NCI-H1417 treated with DMSO at 0.1 percent for 48 hours (cell line): ENCODE measurements around the gene SEMA3D.

Source experiments
- DNase-seq: peaks from one replicate; lab custom pipeline; 2025; lab: John Stamatoyannopoulos, UW

The SEMA3D gene

DNA sequence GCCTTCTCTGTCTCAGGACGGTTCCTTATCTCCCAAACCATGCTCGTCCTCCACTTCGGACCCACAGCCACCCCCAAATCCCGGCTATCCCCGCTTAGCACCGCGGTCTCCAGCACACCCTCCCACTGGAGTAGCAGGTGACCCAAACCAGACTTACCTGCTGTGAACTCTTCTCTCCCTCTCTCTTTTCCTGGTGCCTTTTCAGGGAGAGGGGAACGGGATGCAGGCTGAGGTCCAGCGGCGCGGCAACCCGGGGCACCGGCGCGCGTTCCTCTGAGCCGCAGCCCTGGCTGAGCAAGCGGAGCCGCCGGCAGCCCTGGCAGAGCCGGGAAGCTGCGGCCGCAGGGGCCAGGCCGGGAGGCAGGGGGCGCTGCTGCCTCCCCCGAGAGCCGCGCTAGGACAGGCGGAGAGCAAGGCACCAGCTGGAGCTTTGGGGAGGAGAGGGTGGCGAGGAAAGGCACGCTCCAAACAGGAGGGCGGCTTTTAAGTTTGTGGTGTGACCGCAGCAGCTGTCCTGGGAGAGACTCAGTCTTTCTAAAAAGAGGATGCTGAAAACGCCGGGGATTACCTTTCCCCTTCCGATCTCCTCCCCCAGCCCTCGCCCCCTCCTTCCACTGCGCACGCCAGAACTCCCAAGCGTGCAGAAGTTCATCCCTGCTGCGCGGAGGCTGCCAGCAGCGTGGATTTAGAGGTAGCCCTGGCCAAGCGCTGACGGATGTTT is at the start of gene SEMA3D:
Gene SEMA3D (minus strand): TSS at position 536 of the 721 bp plus-strand sequence. CDS start 65,165 bp downstream, outside the sequence.
- DNase-seq: peak; percentile 83

DNA sequence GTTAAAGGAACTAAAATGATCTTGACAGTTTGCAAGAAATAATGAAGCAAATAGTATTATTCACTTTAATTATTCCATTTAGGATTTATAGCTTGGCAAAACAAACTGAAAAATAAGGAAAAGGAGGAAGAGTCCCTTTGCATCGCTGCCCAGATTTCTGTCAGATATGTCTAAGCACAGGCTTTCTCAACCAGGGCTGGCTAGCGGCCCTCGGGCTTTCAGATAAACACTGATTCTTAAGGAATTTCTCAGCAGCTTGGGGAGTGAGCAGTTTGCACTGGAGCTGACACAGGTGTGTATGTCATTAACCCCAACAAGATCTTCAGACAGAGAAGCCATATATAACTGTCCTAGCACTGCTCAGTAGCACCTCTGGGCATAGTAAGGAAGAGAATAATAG is 47.9 kb upstream of the SEMA3D start:
- no peak for DNase-seq

DNA sequence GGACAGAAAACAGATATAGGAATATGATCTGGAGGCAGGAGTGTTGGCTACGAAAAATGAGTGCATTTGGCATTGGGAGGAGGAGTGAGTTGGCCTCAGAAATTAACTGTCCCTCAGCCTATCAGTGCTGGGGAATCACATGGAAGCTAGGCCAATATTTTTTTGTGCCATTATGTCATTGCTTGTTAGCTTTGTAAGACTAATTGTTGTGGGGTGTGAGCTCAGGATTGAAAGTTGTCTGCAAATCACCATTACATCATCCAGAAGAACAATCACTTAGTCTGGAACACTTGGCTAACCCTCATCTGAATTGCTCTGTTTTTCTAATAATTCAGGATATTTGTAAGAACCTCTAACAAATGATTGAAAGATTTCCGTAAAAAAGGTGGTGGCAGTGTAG is 45.2 kb upstream of the SEMA3D start:
- no peak for DNase-seq

DNA sequence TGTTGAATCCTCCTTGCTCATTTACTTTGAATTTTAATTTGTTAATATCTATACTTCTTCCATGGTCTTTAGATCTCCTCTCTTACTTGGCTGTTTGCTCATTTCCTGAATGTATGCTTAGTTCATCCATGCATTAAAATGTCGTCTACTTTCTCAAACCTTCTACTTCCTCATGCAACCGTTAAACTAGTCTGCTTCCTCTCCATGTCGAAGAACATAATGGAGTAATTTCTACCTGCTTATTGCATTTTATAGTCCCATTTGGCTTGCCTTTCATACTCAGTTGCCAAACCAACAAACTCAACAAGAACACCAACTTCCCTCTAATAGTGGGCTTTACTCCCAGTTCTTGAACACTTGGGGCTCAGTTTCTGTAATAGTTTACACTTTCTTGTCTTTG is 43.8 kb upstream of the SEMA3D start:
- DNase-seq: no peak

DNA sequence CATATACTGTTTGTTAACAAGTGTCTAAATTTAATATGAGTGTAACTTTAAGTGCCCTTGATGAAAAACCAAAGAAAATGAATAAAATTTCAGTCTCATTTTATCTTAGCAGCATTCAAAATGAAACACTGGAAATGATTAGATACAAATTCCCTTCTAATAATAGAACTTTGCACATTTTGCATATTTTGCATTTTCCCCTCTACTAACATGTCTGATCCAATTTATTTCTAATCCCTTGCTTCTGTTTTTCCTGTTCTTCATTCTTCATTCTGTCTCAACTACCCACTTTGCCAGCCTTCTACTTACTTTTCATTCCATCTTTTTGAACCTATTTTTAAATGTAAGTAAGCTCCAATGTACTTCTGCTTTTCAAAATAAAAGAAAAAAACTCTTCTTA is 42.7 kb upstream of the SEMA3D start:
- no peak for DNase-seq

DNA sequence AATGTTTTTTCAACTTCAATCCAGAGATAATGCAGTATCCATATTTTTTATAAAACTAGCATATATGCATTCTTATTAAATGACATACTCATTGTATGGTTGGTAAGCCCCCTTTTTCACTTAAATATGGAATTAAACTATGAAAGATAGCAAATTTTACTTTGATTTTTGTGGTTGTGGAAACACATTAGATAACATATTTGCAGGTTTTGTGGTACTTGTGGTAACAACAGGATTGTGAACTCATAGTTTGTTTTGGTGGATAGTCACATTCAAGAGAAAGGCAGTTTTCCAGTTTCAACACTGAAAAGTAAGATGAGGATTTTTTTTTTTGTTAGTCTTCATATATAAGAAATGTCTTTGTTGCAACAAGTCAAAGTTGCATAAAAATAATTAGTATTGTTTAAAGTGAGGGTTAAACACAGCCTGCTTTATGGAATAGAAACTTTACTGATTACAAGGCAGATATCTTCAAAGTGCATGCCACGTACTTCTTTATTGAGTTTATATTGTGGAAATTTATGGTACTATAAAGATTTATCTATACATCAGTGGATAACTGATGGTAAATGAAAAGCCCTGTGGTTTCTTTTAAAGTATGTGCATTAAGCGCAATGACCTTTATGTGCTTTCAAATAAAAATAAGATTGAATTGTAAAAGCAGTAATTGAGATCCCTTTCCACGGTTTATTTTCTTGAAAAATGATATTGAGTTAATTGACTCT is 39.7 kb upstream of the SEMA3D start:
- no peak for DNase-seq

DNA sequence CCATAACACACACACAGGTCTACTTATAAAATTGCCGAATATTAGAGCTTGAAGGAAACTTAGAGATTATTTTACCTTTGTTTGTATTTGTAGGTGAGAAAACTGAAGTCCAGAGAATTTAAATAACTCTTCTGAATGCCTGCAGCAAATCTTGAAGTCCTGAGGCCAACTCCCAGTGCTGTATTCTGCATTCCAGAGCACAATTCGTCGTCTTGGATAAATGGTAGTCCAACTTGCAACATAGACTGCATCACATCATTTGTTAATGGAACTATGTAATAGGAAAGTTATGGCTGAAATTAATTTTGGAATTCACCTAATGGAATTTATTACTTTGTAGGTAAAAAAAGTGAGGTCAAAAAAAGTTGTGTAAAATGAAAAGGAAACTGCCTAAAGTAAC is 37.3 kb upstream of the SEMA3D start:
- no peak for DNase-seq

DNA sequence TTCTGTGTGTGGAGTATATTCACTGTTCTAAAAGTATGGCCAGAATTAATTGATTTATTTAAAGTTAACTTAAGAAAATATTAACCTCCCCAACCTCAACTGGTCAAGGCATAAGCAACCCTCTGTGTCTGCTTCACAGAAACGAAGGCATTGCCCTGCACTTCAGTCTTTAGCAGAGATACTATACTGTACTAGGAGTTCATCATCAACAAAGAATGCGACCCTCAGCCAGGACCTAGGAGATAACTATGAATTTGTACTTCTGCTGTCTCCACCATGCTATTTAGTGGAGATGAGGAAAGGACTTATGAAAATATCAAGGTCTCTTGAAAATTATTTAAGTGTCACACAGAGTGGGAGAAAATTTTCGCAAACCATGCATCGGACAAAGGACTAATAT is 35.7 kb upstream of the SEMA3D start:
- no peak for DNase-seq

DNA sequence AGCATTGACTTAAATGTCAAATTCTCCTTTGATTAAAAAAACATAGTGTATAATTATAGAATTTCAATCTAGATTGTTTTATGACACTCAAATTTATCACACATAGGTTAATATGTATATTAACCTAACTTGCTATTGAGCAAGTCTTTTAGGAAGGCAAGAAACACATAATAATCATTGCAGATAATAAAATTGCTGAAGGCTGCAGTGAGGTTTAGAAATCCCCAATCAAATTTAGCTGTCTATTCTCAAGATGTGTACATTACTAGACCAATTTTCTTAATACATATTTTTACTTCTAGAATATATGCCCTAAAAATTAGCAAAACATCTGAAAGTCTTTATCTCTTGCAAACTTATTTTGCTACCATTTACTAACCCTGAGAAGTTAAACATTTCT is 34.9 kb upstream of the SEMA3D start:
- no peak for DNase-seq

DNA sequence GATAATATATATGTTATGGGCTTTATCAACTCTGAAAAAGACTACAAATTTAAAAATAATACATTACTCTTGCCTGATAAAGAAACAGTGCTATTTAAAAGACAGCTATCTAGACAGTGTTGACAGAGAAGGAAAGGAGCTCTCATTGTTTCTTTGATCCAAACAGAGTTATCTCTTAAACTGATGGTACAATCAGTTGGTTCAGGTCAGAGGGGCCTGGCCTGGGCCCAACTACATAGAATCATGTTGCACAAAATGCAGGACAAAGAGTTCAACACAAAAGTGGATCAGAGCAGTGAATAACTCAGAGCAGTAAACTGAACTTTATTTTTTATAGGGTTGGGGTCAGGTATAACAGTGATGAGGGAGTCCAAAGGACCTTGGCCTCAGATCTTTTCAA is 33.8 kb upstream of the SEMA3D start:
- no peak for DNase-seq

DNA sequence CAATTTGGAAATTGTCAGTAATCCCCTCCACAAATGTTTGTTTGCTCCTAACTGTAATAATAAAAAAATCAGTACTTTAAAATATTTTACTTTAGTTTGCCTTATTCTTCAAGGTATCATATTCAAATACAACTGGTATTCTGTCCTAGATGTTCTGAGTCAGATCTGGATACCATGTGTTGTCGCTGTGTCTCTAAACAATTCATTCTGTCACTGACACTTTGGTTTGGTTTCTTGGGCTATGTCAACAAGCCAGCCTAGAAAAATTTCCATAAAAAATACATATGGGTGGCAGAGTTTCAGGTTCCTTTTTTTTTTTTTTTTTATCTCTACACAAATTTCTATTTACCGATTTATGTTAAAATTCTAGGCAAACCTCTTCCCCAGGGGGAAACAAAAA is 33.2 kb upstream of the SEMA3D start:
- no peak for DNase-seq

DNA sequence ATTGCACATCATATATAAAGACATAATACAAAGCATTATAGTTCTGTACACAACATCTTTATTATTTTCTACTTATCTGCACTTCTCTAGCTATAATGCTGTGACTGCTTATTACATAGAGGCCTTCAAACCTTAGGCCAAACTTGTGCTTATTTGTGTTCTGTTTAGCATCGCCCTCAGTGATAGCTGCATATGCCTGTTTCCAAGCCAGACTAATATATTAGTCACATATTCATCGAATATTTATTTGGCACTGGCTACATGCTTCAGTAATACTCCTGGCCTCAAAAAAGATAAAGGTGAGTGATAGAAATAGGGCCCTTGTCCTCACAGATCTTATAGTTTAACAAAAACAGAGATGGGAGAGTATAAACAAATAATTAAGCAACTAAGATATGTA is 30.2 kb upstream of the SEMA3D start:
- no peak for DNase-seq

DNA sequence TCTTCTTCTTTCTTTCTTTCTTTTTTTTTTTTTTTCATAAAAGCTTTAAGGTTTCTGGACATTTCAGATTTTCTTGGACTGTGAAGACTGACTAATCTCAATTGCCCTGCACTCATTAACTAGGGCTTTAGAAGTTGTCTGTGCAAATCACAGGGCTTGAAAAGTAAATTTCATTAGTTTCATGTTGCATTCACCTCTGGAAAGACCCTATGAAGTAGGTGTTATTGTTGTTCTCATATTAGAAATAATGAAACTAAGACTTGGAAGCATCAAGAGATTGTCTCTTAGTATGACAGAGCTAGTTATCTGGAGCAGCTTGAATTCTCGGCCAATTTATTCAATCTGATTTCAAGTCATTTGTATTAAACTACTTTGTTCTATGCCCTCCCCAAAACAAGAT is 28.2 kb upstream of the SEMA3D start:
- no peak for DNase-seq

DNA sequence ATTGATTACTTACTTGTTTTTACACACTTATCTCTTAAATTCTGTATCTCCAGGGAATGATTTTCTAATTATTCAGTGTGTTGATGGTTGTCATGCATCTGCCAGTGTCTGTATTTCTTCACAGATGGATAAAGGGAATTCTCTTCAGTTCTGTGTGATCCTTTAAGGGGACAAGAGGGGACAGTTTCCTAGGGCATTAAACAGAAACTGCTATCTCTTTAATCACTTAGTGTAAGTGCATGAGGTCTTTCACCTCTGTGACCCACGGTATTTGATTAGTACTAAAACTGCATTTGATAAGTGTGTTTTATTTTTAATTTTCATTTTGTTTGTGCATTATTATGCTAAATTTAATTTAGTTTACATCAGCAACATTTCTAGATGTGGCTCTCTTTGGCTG is 26.6 kb upstream of the SEMA3D start:
- DNase-seq: no peak

DNA sequence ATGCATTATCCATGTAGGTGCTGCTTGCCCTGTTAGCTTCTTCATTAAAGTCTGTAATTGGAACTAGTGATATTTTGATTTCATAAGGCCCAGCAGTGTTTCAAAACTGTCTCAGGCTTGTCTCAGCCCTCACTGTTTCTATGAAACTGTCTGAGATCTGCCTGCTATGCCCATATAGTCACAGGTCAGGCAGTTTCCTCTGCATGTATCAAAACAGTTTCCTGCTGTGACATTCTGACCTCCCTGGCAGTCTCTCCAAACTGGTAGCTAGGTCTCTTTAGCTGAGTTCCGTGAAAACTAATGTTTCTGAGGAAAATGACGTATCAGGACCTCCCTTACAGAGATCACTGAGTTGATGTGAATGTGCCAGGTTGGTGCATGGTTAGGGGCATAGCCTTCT is 18.9 kb upstream of the SEMA3D start:
- no peak for DNase-seq

DNA sequence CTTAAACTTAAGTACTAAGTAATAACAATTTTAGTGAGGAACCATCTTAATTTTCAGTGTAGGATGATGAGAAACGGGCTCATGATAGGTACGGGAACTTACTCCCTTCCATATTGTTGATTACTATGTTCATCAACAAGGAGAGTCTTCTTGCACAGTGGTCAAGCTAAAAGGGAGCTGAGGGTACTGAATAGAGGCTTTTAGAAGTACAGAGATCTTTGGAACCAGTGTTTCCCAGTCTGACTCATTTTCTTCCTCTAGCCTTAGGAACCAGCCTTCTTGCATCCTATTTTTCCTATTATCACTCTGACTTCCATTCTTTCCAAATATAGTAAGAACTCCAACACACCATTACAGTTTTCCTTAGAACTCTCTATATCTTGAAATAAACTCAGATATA is 17.6 kb upstream of the SEMA3D start:
- no peak for DNase-seq

DNA sequence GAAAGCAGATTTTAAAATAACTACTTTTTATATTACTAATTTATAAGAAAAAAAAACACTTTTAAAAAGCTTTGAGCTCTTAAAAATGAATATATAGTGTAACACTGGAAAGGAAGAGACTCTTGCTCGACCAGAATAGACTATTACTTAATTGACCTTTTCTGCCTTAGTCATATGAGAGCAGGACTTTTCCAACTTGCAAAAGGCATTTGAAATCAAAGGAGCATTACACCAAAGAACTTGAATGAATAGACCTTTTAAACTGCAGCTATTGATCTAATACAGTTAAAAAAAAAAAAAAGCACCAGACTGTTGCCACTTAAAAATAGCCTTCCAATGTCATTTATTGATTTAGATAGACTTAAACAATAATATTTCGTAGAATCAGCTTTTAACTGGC is 17.2 kb upstream of the SEMA3D start:
- no peak for DNase-seq

DNA sequence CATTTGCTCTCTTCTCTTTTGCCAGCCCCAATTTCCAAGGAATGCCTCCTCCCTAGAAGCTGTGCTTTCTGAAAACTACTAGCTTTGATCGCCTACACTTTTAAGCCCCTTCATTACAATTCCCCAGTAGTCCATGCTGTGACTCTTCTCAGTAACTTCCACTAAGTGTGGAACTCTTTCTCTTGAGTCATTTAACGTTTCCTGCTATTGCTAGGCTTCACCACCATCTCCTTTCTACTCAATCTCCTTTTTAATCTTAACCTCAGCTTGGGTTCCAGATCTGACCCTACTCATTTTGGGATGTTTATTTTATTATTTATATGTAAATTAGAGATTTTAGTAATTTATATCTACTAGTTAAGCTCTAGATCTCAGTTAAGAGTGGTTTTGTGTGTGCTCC is 14.4 kb upstream of the SEMA3D start:
- DNase-seq: no peak

DNA sequence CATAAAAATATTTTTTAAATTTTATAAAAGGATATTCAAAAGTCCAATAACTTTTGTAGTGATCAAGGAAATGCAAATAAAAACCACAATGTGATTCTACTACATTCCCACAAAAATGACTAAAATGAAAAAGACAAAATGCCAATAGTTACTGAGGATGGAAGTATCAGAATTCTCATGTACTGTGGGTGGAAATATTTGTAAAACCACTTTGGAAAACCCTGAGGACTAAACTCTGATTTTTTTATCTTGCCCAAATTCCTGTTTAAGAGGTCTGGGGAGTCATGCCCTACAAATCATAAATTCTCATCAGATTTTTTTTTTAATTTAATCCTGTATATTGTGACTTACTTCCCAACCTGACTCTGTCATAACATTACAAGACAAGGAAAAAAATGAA is 9.8 kb upstream of the SEMA3D start:
- DNase-seq: no peak

DNA sequence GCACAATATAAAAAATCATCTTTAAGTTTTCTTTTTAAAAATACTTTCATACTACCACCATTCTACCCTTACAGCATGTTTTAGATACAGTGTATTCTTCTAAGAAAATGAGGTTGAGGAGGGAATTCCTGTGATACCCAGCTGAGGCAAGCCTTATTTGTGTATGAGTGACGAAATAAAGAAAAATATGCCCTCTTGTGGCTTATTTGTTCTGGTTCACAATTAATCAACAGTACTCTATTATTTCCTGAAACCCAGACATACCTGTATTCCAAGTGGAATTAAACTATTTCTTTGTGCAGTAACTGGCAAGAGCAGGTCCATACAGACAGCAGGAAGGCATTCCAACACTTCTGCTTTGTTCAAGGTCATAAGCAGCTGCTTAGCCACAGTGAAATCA is 4.5 kb upstream of the SEMA3D start:
- no peak for DNase-seq

DNA sequence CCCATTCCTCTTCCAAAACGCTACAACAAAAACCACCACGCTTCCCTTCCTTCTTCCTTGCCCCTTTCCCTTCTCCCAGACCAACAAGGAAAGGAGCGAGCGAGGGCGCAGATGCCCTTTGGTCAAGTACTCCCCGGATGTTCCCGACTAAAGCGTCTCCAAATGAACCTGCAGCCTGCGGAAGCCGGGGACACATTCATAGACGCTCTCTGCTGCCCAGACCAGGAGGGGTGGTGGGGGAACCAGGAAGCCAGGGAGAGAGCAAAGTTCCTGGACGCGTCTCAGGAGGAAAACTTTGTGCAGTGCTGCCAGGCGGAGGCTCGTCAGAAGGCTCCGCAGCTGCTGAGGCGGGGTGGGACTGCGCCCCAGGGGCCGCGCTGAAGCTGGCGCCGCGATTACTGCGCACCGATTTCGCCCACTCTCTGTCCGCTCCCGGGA is 754 bp downstream of the SEMA3D start:
- DNase-seq: no peak

DNA sequence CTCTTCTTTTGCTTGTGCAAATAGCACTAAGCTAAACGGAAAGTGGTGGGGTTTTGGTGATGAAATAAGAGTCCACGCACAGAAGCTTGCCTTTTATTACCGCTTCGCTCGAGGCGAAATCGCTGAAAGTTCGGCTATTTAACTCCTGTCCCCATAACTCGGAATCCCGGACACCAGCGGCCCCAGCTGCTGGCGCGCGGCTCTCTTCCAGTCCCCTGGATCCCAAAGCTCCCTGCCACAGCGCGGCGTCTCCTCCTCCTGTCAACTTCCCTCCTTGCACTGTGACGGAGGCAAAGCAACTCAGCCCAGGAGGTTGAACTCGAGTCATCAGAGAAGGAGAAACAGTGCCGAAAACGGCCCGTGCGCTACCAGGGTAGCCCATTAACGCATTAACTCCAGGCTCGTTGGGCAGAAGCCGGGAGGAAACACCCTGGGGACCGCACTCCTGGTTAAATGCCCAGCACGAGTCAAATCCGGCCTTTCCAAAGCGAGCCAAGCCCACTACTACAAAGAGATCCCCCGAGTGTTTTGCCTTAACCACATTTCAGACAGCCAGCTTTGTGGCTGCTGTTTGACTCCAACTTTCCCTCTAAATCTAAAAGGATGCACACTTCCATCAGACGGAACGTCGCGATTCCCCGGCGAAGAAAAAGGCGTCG is 1.3 kb downstream of the SEMA3D start:
- peak; percentile 54 for DNase-seq
